Stimulated activated CD8-positive, alpha-beta memory T cell treated with anti-CD3 and anti-CD28 coated beads, Interleukin-2, amount 100 ng/mL, for 48 hours (primary cell): Measurements from ENCODE around the gene NKG7.
"Not testable (repeated sequence)": the region's sequence is repeated elsewhere in the genome, so short reads cannot be mapped to it uniquely, and the experiment has no call there.

ENCODE experiments used
- DNase-seq, 2 donors: peaks; one replicate each; pipeline ENCODE4 v3.0.0-alpha.2; 2020; ENCODE audit warnings: low read depth in 2 of 2

The NKG7 gene

GRCh38 chr19:51372649-51373504, at the start of gene NKG7:
Gene NKG7, minus strand, starts transcription at chr19:51372654. Its CDS starts 119 bp downstream, at chr19:51372535.
- DNase-seq = peak in 1 of 2 donors; percentile 82

- DNase-seq = peak; percentile 87 to 91
These were observed 49.6 kb upstream of the NKG7 start for GRCh38 chr19:51422053-51422448.

GRCh38 chr19:51421229-51422052, 49.0 kb upstream of the NKG7 start:
- DNase-seq = no peak

GRCh38 chr19:51420511-51420910, 48.1 kb upstream of the NKG7 start:
- not testable (repeated sequence) for DNase-seq

- no peak for DNase-seq
These were observed 46.3 kb upstream of the NKG7 start for GRCh38 chr19:51418707-51419106.

GRCh38 chr19:51417810-51418157, 45.3 kb upstream of the NKG7 start:
- no peak for DNase-seq

- peak; percentile 35 to 45 for DNase-seq
These were observed 44.8 kb upstream of the NKG7 start, which contains the start of gene SIGLEC10 for GRCh38 chr19:51417107-51417809. Gene SIGLEC10, minus strand, starts transcription at chr19:51417642. Its CDS starts 61 bp downstream, at chr19:51417581.

- DNase-seq = not testable (repeated sequence)
These were observed 44.0 kb upstream of the NKG7 start for GRCh38 chr19:51416422-51416821.

- DNase-seq = no peak
These were observed 42.7 kb upstream of the NKG7 start for GRCh38 chr19:51415187-51415586.

- no peak for DNase-seq
These were observed 38.7 kb upstream of the NKG7 start for GRCh38 chr19:51410950-51411748.

- DNase-seq = no peak
These were observed 35.2 kb upstream of the NKG7 start for GRCh38 chr19:51407511-51408131.

- DNase-seq = no peak
These were observed 29.7 kb upstream of the NKG7 start for GRCh38 chr19:51402117-51402516.

GRCh38 chr19:51399936-51400335, 27.5 kb upstream of the NKG7 start:
- DNase-seq = not testable (repeated sequence)

GRCh38 chr19:51399231-51399630, 26.8 kb upstream of the NKG7 start:
- no peak for DNase-seq

GRCh38 chr19:51398096-51398704, 25.7 kb upstream of the NKG7 start:
- no peak for DNase-seq

GRCh38 chr19:51397453-51397852, 25.0 kb upstream of the NKG7 start:
- not testable (repeated sequence) for DNase-seq

GRCh38 chr19:51396175-51396574, 23.7 kb upstream of the NKG7 start:
- no peak for DNase-seq

- DNase-seq = peak; percentile 93 to 96
These were observed 21.8 kb upstream of the NKG7 start for GRCh38 chr19:51394050-51394836.

- DNase-seq = no peak
These were observed 20.2 kb upstream of the NKG7 start for GRCh38 chr19:51392701-51393100.
